Measurements from ENCODE around the gene PIN1. TPM values are rescaled to one million over a fixed set of nuclear protein-coding genes. Genes with fewer than 3 reads are reported as not detected.
A peak's percentile ranks its signal among the peaks of the same experiment; 100 is the strongest.

PIN1 gene
- total and polyA plus RNA-seq, 2 of the 13 experiments (the other 11 are each of a cell fraction or from before 2014, with no cell fraction given) = 31.9 to 72.0 TPM

DNA sequence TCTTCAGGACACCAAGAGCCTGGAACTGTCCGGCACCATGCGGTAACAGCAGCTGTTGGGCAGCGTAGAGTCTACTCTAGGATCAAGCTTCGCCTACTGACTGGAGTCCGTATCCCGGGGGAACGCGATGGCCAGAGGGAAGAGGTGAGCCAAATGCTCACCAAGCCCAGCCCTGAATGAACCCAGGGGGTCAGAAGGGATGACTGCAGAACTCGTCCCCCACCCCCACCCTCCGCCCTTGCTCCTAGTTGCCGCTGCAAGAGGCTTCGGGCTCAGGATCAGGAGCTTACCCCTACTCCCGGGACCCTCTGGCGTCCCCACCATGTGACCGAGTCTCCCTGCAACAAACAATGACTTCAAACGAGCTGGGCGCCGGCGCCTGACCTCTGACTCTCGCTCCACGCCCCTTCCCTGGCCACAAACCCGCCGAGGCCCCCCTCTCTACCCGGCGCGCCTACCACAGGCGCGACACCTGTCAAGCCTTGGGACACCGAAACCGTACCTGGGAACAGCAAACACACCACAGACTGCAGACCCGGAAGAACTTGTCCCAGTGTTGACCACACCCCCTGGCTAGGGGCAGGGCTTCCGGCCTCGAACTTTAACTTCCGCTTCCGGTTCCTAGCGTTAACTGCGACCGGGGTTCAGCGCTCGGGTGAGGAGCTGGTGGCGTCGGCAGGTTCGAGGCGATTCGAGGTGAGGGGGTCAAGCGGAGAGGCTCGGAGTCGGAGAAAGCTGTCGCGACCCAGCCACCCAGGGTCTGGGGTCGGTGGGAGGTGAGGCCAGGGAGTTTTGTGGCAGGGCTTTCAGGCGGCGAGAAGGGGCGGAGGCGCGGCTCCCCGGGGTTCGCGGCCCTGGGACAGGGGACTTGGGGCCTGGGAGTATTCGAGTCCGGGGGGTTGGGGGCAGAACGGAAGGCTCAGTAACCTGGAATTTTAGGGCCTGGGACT is 7.6 kb upstream of the PIN1 start, which contains the start of gene UBL5 (continued):
- TF ChIP-seq SIN3A (IDR thresholded peaks at IDR 0.05; ENCODE audit: borderline replicate concordance, low read depth, low read length) = peak; percentile 95
- no peak for TF ChIP-seq MBD4 (IDR thresholded peaks at IDR 0.05; ENCODE audit: borderline replicate concordance, low read length)
- TF ChIP-seq ZBTB42 (CRISPR knock-in tag; IDR thresholded peaks at IDR 0.05) = no peak; the same call in 1 of the 2 replicates
- TF ChIP-seq FOXP1 (IDR thresholded peaks at IDR 0.05) = no peak
- TF ChIP-seq FOXP1 (CRISPR knock-in tag; IDR thresholded peaks at IDR 0.05) = no peak; the same call in 1 of the 2 replicates
- peak; percentile 97 for TF ChIP-seq YEATS2 (CRISPR knock-in tag; IDR thresholded peaks at IDR 0.05; ENCODE audit: borderline replicate concordance)
- no peak; the same call in 1 of the 2 replicates for TF ChIP-seq ZNF296 (CRISPR knock-in tag; conservative IDR thresholded peaks at IDR 0.05)
- TF ChIP-seq ZNF792 (CRISPR knock-in tag; IDR thresholded peaks at IDR 0.05) = peak; percentile 91
- peak; percentile 98 for TF ChIP-seq GATAD1 (CRISPR knock-in tag; IDR thresholded peaks at IDR 0.05)
- TF ChIP-seq, protein P1, sequence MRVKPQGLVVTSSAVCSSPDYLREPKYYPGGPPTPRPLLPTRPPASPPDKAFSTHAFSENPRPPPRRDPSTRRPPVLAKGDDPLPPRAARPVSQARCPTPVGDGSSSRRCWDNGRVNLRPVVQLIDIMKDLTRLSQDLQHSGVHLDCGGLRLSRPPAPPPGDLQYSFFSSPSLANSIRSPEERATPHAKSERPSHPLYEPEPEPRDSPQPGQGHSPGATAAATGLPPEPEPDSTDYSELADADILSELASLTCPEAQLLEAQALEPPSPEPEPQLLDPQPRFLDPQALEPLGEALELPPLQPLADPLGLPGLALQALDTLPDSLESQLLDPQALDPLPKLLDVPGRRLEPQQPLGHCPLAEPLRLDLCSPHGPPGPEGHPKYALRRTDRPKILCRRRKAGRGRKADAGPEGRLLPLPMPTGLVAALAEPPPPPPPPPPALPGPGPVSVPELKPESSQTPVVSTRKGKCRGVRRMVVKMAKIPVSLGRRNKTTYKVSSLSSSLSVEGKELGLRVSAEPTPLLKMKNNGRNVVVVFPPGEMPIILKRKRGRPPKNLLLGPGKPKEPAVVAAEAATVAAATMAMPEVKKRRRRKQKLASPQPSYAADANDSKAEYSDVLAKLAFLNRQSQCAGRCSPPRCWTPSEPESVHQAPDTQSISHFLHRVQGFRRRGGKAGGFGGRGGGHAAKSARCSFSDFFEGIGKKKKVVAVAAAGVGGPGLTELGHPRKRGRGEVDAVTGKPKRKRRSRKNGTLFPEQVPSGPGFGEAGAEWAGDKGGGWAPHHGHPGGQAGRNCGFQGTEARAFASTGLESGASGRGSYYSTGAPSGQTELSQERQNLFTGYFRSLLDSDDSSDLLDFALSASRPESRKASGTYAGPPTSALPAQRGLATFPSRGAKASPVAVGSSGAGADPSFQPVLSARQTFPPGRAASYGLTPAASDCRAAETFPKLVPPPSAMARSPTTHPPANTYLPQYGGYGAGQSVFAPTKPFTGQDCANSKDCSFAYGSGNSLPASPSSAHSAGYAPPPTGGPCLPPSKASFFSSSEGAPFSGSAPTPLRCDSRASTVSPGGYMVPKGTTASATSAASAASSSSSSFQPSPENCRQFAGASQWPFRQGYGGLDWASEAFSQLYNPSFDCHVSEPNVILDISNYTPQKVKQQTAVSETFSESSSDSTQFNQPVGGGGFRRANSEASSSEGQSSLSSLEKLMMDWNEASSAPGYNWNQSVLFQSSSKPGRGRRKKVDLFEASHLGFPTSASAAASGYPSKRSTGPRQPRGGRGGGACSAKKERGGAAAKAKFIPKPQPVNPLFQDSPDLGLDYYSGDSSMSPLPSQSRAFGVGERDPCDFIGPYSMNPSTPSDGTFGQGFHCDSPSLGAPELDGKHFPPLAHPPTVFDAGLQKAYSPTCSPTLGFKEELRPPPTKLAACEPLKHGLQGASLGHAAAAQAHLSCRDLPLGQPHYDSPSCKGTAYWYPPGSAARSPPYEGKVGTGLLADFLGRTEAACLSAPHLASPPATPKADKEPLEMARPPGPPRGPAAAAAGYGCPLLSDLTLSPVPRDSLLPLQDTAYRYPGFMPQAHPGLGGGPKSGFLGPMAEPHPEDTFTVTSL (CRISPR knock-in tag; IDR thresholded peaks at IDR 0.05; ENCODE audit: borderline replicate concordance) = 0 out of 2 replicates have a peak, but pooled peaks have one; percentile 41
- no peak for TF ChIP-seq YY1 (IDR thresholded peaks at IDR 0.05; ENCODE audit: insufficient read depth, insufficient replicate concordance, low read depth, low read length)
- 0 out of 2 replicates have a peak, but pooled peaks have one; percentile 32 for TF ChIP-seq ZNF557 (CRISPR knock-in tag; IDR thresholded peaks at IDR 0.05)
- TF ChIP-seq HNRNPUL1 (IDR thresholded peaks at IDR 0.05; ENCODE audit: low read depth, low read length) = no peak
- no peak for TF ChIP-seq ZSCAN22 (CRISPR knock-in tag; IDR thresholded peaks at IDR 0.05)
- TF ChIP-seq, protein P2, sequence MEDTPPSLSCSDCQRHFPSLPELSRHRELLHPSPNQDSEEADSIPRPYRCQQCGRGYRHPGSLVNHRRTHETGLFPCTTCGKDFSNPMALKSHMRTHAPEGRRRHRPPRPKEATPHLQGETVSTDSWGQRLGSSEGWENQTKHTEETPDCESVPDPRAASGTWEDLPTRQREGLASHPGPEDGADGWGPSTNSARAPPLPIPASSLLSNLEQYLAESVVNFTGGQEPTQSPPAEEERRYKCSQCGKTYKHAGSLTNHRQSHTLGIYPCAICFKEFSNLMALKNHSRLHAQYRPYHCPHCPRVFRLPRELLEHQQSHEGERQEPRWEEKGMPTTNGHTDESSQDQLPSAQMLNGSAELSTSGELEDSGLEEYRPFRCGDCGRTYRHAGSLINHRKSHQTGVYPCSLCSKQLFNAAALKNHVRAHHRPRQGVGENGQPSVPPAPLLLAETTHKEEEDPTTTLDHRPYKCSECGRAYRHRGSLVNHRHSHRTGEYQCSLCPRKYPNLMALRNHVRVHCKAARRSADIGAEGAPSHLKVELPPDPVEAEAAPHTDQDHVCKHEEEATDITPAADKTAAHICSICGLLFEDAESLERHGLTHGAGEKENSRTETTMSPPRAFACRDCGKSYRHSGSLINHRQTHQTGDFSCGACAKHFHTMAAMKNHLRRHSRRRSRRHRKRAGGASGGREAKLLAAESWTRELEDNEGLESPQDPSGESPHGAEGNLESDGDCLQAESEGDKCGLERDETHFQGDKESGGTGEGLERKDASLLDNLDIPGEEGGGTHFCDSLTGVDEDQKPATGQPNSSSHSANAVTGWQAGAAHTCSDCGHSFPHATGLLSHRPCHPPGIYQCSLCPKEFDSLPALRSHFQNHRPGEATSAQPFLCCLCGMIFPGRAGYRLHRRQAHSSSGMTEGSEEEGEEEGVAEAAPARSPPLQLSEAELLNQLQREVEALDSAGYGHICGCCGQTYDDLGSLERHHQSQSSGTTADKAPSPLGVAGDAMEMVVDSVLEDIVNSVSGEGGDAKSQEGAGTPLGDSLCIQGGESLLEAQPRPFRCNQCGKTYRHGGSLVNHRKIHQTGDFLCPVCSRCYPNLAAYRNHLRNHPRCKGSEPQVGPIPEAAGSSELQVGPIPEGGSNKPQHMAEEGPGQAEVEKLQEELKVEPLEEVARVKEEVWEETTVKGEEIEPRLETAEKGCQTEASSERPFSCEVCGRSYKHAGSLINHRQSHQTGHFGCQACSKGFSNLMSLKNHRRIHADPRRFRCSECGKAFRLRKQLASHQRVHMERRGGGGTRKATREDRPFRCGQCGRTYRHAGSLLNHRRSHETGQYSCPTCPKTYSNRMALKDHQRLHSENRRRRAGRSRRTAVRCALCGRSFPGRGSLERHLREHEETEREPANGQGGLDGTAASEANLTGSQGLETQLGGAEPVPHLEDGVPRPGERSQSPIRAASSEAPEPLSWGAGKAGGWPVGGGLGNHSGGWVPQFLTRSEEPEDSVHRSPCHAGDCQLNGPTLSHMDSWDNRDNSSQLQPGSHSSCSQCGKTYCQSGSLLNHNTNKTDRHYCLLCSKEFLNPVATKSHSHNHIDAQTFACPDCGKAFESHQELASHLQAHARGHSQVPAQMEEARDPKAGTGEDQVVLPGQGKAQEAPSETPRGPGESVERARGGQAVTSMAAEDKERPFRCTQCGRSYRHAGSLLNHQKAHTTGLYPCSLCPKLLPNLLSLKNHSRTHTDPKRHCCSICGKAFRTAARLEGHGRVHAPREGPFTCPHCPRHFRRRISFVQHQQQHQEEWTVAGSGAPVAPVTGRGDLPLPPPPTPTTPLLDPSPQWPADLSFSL (CRISPR knock-in tag; IDR thresholded peaks at IDR 0.05) = no peak
- peak; percentile 74; the same call in 1 of the 2 replicates for TF ChIP-seq FOXO1 (CRISPR knock-in tag; IDR thresholded peaks at IDR 0.05)
- TF ChIP-seq ZNF121 (CRISPR knock-in tag; IDR thresholded peaks at IDR 0.05) = no peak
- peak; percentile 78 for TF ChIP-seq ASH2L (IDR thresholded peaks at IDR 0.05; ENCODE audit: insufficient read length, low read depth, low read length)
